Activated T-helper 2 cell treated with anti-CD3 and anti-CD28 coated beads, Interferon-gamma antibody, Interleukin-2, Interleukin-4, amounts not matched to agents 10 μg/mL and 5 μg/mL and 100 μg/mL, durations not matched to agents 14 hours and 24 hours and 36 hours (primary cell): ENCODE measurements around the gene RAX2. TPM values are rescaled to one million over a fixed set of nuclear protein-coding genes. Genes with fewer than 3 reads are reported as not detected.

Source experiments
- DNase-seq: peaks from one replicate; pipeline ENCODE4 v3.0.0; 2021; ENCODE audit warnings: low spot score
- H3K27ac Mint-ChIP-seq: one replicate; pipeline ENCODE4 v1.8.0; 2021; ENCODE audit warnings: mixed read lengths
- H3K27me3 Mint-ChIP-seq: one replicate; pipeline ENCODE4 v1.8.0; 2021; ENCODE audit warnings: low read depth, mixed read lengths
- H3K36me3 Mint-ChIP-seq: one replicate; pipeline ENCODE4 v1.8.0; 2021; ENCODE audit warnings: low read depth, mixed read lengths
- H3K4me1 Mint-ChIP-seq: one replicate; pipeline ENCODE4 v1.8.0; 2021; ENCODE audit warnings: low read depth, mixed read lengths
- H3K4me3 Mint-ChIP-seq: one replicate; pipeline ENCODE4 v1.8.0; 2021; ENCODE audit warnings: low read depth, mild to moderate bottlenecking, moderate library complexity, mixed read lengths
- H3K9me3 Mint-ChIP-seq: one replicate; pipeline ENCODE4 v1.8.0; 2021; ENCODE audit warnings: mixed read lengths
- intact Hi-C: fragments of 100-400 bp; cut with micrococcal nuclease; formaldehyde crosslinking; loops from one replicate; pipeline ENCODE4 v1.15.1; 2023
- total RNA-seq: library from RNA; stranded (reverse); gene quantifications from 2 replicates; pipeline ENCODE4 v1.2.3, GENCODE V29; 2022

RAX2 gene
- total RNA-seq, 1 donor from 2014 or later, result not detected

- no peak overlapping the region for H3K4me3 Mint-ChIP-seq
- H3K27ac Mint-ChIP-seq, result no peak overlapping the region
- no peaks in the 10 kb centered on the region for H3K9me3 Mint-ChIP-seq
- H3K36me3 Mint-ChIP-seq, result no peaks in the 10 kb centered on the region
- H3K4me1 Mint-ChIP-seq, result no peaks in the 10 kb centered on the region
- intact Hi-C loops, result no loop called here
- peak; percentile 81 for DNase-seq
- H3K27me3 Mint-ChIP-seq, result peaks cover 23% of the 10 kb centered on the region
These were observed 50.7 kb downstream of the RAX2 start for GRCh38 chr19:3721131-3721886.

GRCh38 chr19:3720349-3720917, 51.6 kb downstream of the RAX2 start:
- no peaks in the 10 kb centered on the region for H3K36me3 Mint-ChIP-seq
- DNase-seq, result no peak
- intact Hi-C loops, result no loop called here
- H3K9me3 Mint-ChIP-seq, result no peaks in the 10 kb centered on the region
- no peak overlapping the region for H3K4me3 Mint-ChIP-seq
- no peak overlapping the region for H3K27ac Mint-ChIP-seq
- H3K27me3 Mint-ChIP-seq, result peaks cover 23% of the 10 kb centered on the region
- H3K4me1 Mint-ChIP-seq, result no peaks in the 10 kb centered on the region

- no peak for DNase-seq
- no peaks in the 10 kb centered on the region for H3K36me3 Mint-ChIP-seq
- no peaks in the 10 kb centered on the region for H3K4me1 Mint-ChIP-seq
- H3K4me3 Mint-ChIP-seq, result no peak overlapping the region
- H3K27ac Mint-ChIP-seq, result no peak overlapping the region
- H3K9me3 Mint-ChIP-seq, result no peaks in the 10 kb centered on the region
- H3K27me3 Mint-ChIP-seq, result peaks cover 23% of the 10 kb centered on the region
- intact Hi-C loops, result no loop called here
These were observed 52.2 kb downstream of the RAX2 start for GRCh38 chr19:3719868-3720267.

Other genes starting within 250 kb of the RAX2 start
- 2.0 and 2.5 TPM in 2 replicates for gene TEKTIP1, start 233.1 kb downstream of the RAX2 start, total RNA-seq
- gene MFSD12, start 214.6 kb downstream of the RAX2 start, total RNA-seq, result 93.7 and 94.1 TPM in 2 replicates
- gene HMG20B, start 199.3 kb downstream of the RAX2 start, total RNA-seq, result 55.3 and 66.3 TPM in 2 replicates
- gene GIPC3, start 186.8 kb downstream of the RAX2 start, total RNA-seq, result 0.16 and 0.32 TPM in 2 replicates
- gene TBXA2R, start 165.4 kb downstream of the RAX2 start, total RNA-seq, result 0.09 and 0.14 TPM in 2 replicates
- gene CACTIN, start 145.4 kb downstream of the RAX2 start, total RNA-seq, result 32.8 and 36.2 TPM in 2 replicates
- 22.5 and 23.6 TPM in 2 replicates for gene PIP5K1C, start 71.8 kb downstream of the RAX2 start, total RNA-seq
- 0.41 and 0.48 TPM in 2 replicates for gene TJP3, start 63.8 kb downstream of the RAX2 start, total RNA-seq
- 45.4 and 50.0 TPM in 2 replicates for gene APBA3, start 10.5 kb downstream of the RAX2 start, total RNA-seq
- 98.0 and 99.6 TPM in 2 replicates for gene MRPL54, start 9.5 kb downstream of the RAX2 start, total RNA-seq
- gene MATK, start 14.2 kb upstream of the RAX2 start, total RNA-seq, result 25.4 and 27.5 TPM in 2 replicates
- 0.27 and 0.32 TPM in 2 replicates for gene ZFR2, start 96.8 kb upstream of the RAX2 start, total RNA-seq
- not detected in 2 replicates for gene ATCAY, start 108.5 kb upstream of the RAX2 start, total RNA-seq
- gene NMRK2, start 160.8 kb upstream of the RAX2 start, total RNA-seq, result not detected in 2 replicates
- gene DAPK3, start 198.9 kb upstream of the RAX2 start, total RNA-seq, result 40.1 and 43.3 TPM in 2 replicates
- gene EEF2, start 213.2 kb upstream of the RAX2 start, total RNA-seq, result 2,377 and 2,451 TPM in 2 replicates
- gene PIAS4, start 235.5 kb upstream of the RAX2 start, total RNA-seq, result 31.5 and 36.3 TPM in 2 replicates